ENCODE measurements around the gene KCNJ10. TPM values are rescaled to one million over a fixed set of nuclear protein-coding genes. Genes with fewer than 3 reads are reported as not detected.

KCNJ10 gene
- total RNA-seq, 2 experiments from 2014 or later = 0.29 TPM; not detected in 1

DNA sequence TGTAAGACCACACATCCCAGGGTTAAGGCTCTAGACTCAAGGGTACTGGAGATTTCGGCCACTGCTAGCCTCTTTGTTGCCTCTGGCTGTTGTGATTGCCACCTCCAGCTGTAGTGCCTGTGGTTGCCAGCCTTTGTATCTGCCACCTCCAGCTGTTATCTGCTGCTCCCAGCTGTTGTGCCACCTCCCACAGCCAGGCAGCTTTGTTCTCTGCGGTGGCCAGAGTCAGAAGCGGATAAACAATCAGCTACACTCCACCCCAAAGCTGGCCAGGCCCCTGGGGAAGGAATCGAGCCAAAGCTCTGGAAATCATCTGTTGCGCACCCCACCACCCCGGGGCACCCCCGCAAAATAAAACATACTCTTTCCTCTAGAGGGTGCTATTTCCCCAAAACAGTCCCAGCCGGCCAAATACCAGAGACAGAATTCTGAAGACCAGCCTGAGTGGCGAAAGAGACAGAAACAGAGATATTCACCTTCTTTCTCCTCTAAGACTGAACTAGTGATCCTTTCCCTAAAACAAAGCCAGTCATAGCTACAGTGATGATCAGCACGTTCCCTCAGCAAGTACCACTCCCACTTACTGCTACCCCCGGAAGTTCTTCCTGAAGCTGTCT, 23.4 kb downstream of the KCNJ10 start:
- CTCF ChIA-PET (ENCODE audit: unreplicated experiment) = interaction anchor here (0.6 to 2.7 kb wide), 7 partner anchors 9 to 256 kb away, joined by 3 to 19 read pairs (median 4); partner anchors contain the start of genes KCNJ10, KCNJ9 and PIGM
- POLR2A ChIA-PET = interaction anchor here (0.6 to 3.4 kb wide), 4 partner anchors 13 to 1203 kb away, joined by 3 to 15 read pairs (median 4); no protein-coding TSS in a partner anchor
- Histone ChIP-seq H3K9me3 (ENCODE audit: low read length) (no peaks in the 10 kb centered on the region), H3K9me2 (ENCODE audit: insufficient read depth, low read length) (no peaks in the 10 kb centered on the region), H3K4me1 (ENCODE audit: insufficient read depth, low read length, poor library complexity, severe bottlenecking) (peaks cover 18% of the 10 kb centered on the region), H3K4me2 (ENCODE audit: low read length) (peak overlapping the region; percentile 70), H3K79me2 (ENCODE audit: insufficient read depth, low read depth, low read length) (no peaks in the 10 kb centered on the region), H2AFZ (ENCODE audit: low read length) (peak overlapping the region; percentile 99), H4K20me1 (ENCODE audit: insufficient read depth, low read length) (no peaks in the 10 kb centered on the region), H3K4me3 (ENCODE audit: low read depth, low read length, poor library complexity, severe bottlenecking) (peak overlapping the region; percentile 50), H3K27ac (ENCODE audit: low read depth, low read length, poor library complexity, severe bottlenecking) (no peak overlapping the region), H3K36me3 (ENCODE audit: insufficient read depth, low read length) (no peaks in the 10 kb centered on the region)
- intact Hi-C loops (cut with micrococcal nuclease; ENCODE audit: unreplicated experiment) = loop anchor here (1.0 kb wide), 1 partner anchor 32 kb away; no protein-coding TSS in a partner anchor
- DNase-seq (ENCODE audit: low spot score) = peak; percentile 62
- no peak for TF ChIP-seq EZH2phosphoT487 (IDR thresholded peaks at IDR 0.05; ENCODE audit: borderline replicate concordance, low read depth, low read length)
- peak; percentile 93 for TF ChIP-seq CTCF (conservative IDR thresholded peaks at IDR 0.05; ENCODE audit: low read length)
- BruUV-seq (replicated peaks) = no TSS peak

DNA sequence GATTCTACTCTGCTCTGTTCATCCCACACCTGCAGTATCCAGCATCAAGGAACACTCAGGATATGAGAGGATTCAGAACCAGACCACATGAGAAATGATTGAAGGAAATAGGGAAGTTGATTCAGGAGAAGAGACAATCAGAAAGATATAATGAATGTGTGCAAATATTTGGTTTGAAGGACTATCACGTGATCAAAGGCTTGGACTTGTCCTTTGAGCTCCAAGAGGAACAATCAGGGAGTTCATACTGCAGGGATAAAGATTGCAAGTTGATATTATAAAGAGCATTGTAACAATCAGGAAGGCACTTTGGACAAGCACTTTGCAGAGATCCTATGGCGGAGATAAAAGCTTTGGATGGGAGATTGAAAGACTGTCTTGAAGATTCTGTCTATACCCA, 24.3 kb downstream of the KCNJ10 start:
- Histone ChIP-seq H3K27ac (ENCODE audit: low read depth, low read length, poor library complexity, severe bottlenecking) (no peak overlapping the region), H4K20me1 (ENCODE audit: insufficient read depth, low read length) (no peaks in the 10 kb centered on the region), H3K9me3 (ENCODE audit: low read length) (no peaks in the 10 kb centered on the region), H2AFZ (ENCODE audit: low read length) (no peak overlapping the region), H3K4me2 (ENCODE audit: low read length) (no peak overlapping the region), H3K36me3 (ENCODE audit: insufficient read depth, low read length) (no peaks in the 10 kb centered on the region), H3K79me2 (ENCODE audit: insufficient read depth, low read depth, low read length) (no peaks in the 10 kb centered on the region), H3K9me2 (ENCODE audit: insufficient read depth, low read length) (no peaks in the 10 kb centered on the region), H3K4me1 (ENCODE audit: insufficient read depth, low read length, poor library complexity, severe bottlenecking) (peaks cover 18% of the 10 kb centered on the region), H3K4me3 (ENCODE audit: low read depth, low read length, poor library complexity, severe bottlenecking) (no peak overlapping the region)
- CTCF ChIA-PET (ENCODE audit: unreplicated experiment) = interaction anchor here (0.9 to 2.7 kb wide), 4 partner anchors 8 to 40 kb away, joined by 3 to 19 read pairs (median 4); partner anchors contain the start of gene KCNJ9
- no TSS peak for BruUV-seq (replicated peaks)
- TF ChIP-seq EZH2phosphoT487 (IDR thresholded peaks at IDR 0.05; ENCODE audit: borderline replicate concordance, low read depth, low read length) (no peak), CTCF (conservative IDR thresholded peaks at IDR 0.05; ENCODE audit: low read length) (no peak)
- intact Hi-C loops (cut with micrococcal nuclease; ENCODE audit: unreplicated experiment) = no loop called here
- POLR2A ChIA-PET = interaction anchor here (0.6 to 3.4 kb wide), 2 partner anchors 15 to 36 kb away, joined by 3 to 15 read pairs; partner anchors contain the start of gene KCNJ9
- no peak for DNase-seq (ENCODE audit: low spot score)

- Histone ChIP-seq H3K79me2 (ENCODE audit: insufficient read depth, low read depth, low read length) (no peaks in the 10 kb centered on the region), H2AFZ (ENCODE audit: low read length) (no peak overlapping the region), H4K20me1 (ENCODE audit: insufficient read depth, low read length) (no peaks in the 10 kb centered on the region), H3K4me3 (ENCODE audit: low read depth, low read length, poor library complexity, severe bottlenecking) (no peak overlapping the region), H3K9me2 (ENCODE audit: insufficient read depth, low read length) (no peaks in the 10 kb centered on the region), H3K4me1 (ENCODE audit: insufficient read depth, low read length, poor library complexity, severe bottlenecking) (peaks cover 18% of the 10 kb centered on the region), H3K9me3 (ENCODE audit: low read length) (no peaks in the 10 kb centered on the region), H3K4me2 (ENCODE audit: low read length) (no peak overlapping the region), H3K36me3 (ENCODE audit: insufficient read depth, low read length) (no peaks in the 10 kb centered on the region), H3K27ac (ENCODE audit: low read depth, low read length, poor library complexity, severe bottlenecking) (no peak overlapping the region)
- TF ChIP-seq CTCF (conservative IDR thresholded peaks at IDR 0.05; ENCODE audit: low read length) (no peak), EZH2phosphoT487 (IDR thresholded peaks at IDR 0.05; ENCODE audit: borderline replicate concordance, low read depth, low read length) (no peak)
- intact Hi-C loops (cut with micrococcal nuclease; ENCODE audit: unreplicated experiment) = no loop called here
- POLR2A ChIA-PET = interaction anchor here (1.6 kb wide), 1 partner anchor 10 kb away, joined by 7 read pairs; no protein-coding TSS in a partner anchor
- CTCF ChIA-PET (ENCODE audit: unreplicated experiment) = no interaction called here
- no TSS peak for BruUV-seq (replicated peaks)
- no peak for DNase-seq (ENCODE audit: low spot score)
Measured at GRCh38 chr1:160043543-160043942, 26.4 kb downstream of the KCNJ10 start.
